Measurements from ENCODE around the gene OGFOD1.

OGFOD1 gene

DNA sequence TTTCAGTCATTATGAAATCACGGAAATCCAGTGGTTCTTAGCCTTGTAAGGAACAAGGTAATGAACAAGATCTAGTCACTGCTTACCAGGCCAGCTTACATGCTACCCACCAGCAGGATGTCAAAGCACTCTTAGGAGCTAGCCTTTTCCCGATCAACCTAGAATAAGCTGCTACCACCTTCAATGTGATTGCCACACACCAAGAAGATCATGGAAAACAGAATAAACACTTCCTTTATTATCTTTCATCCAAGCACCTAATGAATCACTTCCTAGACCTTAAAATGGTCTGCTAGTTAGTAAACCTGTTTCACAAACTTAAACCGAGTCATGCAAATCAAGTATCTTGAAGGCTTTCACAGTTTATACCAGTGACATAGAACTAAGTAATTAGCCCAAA, 63.5 kb downstream of the OGFOD1 start:
- no peak overlapping the region for H3K4me3 ChIP-seq (ENCODE audit: low read depth, low read length)
- no peak for DNase-seq (ENCODE audit: low read depth)

DNA sequence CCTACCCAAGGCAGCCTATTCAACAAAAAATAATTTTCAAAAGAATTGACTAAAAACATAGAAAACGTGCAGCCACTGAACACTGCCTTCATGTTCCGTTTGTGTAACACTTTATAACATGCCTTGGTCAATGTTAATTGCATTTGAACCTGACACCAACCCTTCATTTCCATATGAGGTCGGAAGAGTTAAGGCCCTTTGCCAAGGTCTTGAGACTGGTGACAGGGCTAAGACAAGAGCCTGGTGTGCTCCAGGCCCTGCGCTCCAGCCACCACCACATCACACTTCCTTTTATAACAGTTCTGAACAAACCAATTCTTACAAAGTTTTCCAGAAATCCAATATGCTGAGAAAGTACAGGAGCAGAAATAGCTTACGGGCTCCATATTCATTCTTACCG, 64.3 kb downstream of the OGFOD1 start:
- no peak for DNase-seq (ENCODE audit: low read depth)

DNA sequence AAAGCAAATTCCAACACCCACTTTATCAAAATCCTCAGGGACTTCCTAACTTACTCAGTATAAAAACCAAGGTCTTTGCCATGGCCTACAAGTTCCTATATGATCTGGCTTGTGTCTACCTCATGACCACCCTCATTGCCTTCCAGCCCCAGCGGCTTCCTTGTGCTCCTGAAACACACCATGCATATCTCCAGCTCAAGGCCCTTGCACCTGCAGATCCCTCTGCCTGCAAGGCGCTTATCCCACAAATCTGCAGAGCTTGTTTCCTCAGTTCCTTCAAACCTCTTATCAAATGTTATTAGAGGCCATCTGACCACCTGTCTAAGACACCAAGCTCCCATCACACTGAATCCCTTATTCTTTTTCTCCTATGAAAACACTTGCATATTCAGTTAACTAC, 65.9 kb downstream of the OGFOD1 start:
- DNase-seq (ENCODE audit: low read depth), result no peak
- no peak overlapping the region for H3K4me3 ChIP-seq (ENCODE audit: low read depth, low read length)

More for the DNA sequence above, 64.3 kb downstream of the OGFOD1 start:
- no peak overlapping the region for H3K4me3 ChIP-seq (ENCODE audit: low read depth, low read length)

DNA sequence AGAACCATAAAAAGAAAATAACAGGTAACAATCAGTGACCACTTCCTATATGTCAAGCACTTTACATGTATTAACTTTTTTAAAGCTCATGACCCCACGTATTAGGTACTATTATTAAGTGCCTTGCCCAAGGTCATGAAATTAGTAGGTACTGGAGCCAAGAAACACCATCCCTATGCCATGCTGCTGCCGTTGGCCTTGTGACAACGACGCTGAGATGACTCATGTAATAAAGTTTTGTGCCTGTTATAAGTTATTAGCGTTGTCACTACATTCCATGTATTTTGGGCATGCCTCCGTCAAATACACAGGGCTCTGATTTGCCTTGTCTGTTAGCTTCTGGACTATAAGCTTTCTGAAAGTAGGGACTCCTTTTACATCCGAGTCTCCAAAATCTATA, 67.1 kb downstream of the OGFOD1 start:
- no peak overlapping the region for H3K4me3 ChIP-seq (ENCODE audit: low read depth, low read length)
- DNase-seq (ENCODE audit: low read depth), result no peak

DNA sequence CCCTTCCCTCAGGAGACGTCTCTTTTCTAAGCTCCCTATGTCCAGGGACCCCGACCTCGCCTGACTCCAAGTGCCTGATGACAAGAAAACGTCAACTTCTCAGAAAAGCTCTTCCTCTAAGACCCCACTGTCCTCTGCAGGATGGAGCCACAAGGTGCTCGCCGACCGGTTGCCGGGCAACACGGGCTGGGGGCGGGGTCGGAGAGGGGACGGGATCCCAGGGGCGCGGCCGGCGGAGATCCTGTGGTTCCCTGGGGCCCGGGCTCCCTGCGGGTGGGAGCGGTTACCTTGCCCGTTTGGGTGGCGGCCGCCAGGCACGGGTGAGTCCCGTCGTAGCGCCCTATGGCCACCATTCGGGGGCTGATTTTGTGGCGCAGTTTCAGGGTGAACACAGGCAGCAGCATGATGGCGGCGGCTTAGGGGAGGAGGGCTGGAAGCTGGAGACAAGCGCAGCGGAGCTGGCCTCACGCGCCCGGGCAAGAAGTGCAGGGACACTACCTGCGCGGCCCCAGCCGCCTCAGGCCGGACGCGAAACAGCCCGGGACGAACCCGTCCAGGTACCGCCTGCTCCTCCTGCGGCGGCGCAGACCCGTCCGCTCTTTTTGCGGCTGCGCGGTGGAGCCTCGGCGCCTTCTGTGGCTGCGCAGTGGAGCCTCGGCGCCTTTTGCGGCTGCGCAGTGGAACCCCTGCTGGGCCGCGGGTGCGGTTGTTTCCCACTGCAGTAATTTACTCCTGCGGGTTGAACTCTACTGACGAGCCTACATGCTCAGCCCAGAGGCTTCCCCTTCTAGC, 68.3 kb downstream of the OGFOD1 start, which contains the start of gene BBS2:
TSS of gene BBS2 (minus strand) at position 566 of the 792 bp plus-strand sequence. CDS start at position 404, 162 bp downstream.
- DNase-seq (ENCODE audit: low read depth), result peak; percentile 33
- peak within 1 kb of the TSS; percentile 67 for H3K4me3 ChIP-seq (ENCODE audit: low read depth, low read length)

DNA sequence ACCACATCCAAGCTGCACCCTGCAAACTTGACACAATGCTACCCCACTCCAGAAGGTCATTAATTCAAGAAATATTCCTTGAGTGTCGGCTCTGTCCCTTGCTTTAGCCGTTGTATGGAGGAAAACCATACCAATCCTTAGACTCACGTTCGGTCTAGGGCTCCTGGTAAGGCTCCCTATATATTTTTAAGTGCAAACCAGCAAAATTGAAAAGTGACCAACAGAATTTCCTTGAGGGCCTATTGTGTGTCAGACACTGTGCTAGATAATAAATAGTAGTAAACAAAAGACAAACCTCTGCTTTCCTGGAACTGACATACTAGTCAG, 68.9 kb downstream of the OGFOD1 start:
- H3K4me3 ChIP-seq (ENCODE audit: low read depth, low read length), result peak overlapping the region; percentile 67
- no peak for DNase-seq (ENCODE audit: low read depth)

DNA sequence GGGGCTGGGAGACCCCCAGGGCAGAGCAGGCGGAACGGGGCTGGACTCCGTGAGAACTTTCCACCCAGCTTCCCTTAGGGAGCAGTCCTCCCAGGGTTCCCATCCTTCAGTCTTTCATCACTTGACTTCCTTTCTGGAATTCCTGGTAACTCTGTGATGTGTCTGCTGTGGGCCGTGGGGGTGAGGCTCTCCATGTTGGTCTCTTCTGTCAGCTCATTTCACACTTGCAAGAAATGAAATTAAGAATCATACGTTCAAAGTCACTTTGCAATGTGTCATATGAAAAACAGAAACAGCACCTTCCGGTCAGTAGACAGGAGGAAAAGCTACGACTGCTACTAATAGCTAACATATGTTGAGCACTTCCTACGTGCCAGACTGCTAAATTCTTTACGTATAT, 73.9 kb downstream of the OGFOD1 start:
- peak; percentile 36 for DNase-seq (ENCODE audit: low read depth)
- H3K4me3 ChIP-seq (ENCODE audit: low read depth, low read length), result no peak overlapping the region

Measured in skeletal muscle cell (primary cell).